GM23338 (cell line): ENCODE measurements around the gene SORCS3. TPM values are rescaled to one million over a fixed set of nuclear protein-coding genes. Genes with fewer than 3 reads are reported as not detected.

Experiments used
- ATAC-seq: fragments of 200-7000 bp; cut with Tn5 transposase; 3 replicates; pipeline ENCODE4 v1.9.1; 2020
- DNase-seq: peaks from one replicate; pipeline ENCODE4 v3.0.0-alpha.2; 2015; ENCODE audit warnings: low spot score
- H2AFZ ChIP-seq: fragments of 200-600 bp; sonication (generic); 2 replicates; pipeline ENCODE4 v1.8.0; 2016; ENCODE audit warnings: antibody characterized with exemption, mild to moderate bottlenecking, moderate library complexity
- H3F3A ChIP-seq: fragments of 200-600 bp; sonication (generic); replicated peaks from 2 replicates; pipeline ENCODE4 v1.8.0; 2017; ENCODE audit warnings: antibody characterized with exemption, mixed run types, low read depth
- H3K27ac ChIP-seq: fragments of 200-600 bp; sonication (generic); 2 replicates; pipeline ENCODE4 v1.6.1; 2016; ENCODE audit warnings: low read depth
- H3K27me3 ChIP-seq: fragments of 200-600 bp; sonication (generic); 2 replicates; pipeline ENCODE4 v1.8.0; 2016; ENCODE audit warnings: mild to moderate bottlenecking, mixed run types, moderate library complexity; ENCODE audit not compliant: insufficient read depth
- H3K36me3 ChIP-seq: fragments of 200-600 bp; sonication (generic); 2 replicates; pipeline ENCODE4 v1.8.0; 2016; ENCODE audit warnings: mild to moderate bottlenecking; ENCODE audit not compliant: insufficient read depth
- H3K4me1 ChIP-seq: fragments of 200-600 bp; sonication (generic); 2 replicates; pipeline ENCODE4 v1.8.0; 2016; ENCODE audit warnings: mild to moderate bottlenecking, moderate library complexity; ENCODE audit not compliant: insufficient read depth
- H3K4me2 ChIP-seq: fragments of 200-600 bp; sonication (generic); 2 replicates; pipeline ENCODE4 v1.7.1; 2017; ENCODE audit warnings: mixed run types
- H3K4me3 ChIP-seq: fragments of 200-600 bp; sonication (generic); 2 replicates; pipeline ENCODE4 v1.6.1; 2016; ENCODE audit warnings: mixed run types
- H3K79me2 ChIP-seq: fragments of 200-600 bp; sonication (generic); replicated peaks from 2 replicates; pipeline ENCODE4 v1.8.0; 2017; ENCODE audit warnings: mild to moderate bottlenecking; ENCODE audit not compliant: insufficient read depth
- H3K9me2 ChIP-seq: fragments of 200-600 bp; sonication (generic); 2 replicates; pipeline ENCODE4 v1.8.0; 2017; ENCODE audit not compliant: insufficient read depth
- H4K20me1 ChIP-seq: fragments of 200-600 bp; sonication (generic); replicated peaks from 2 replicates; pipeline ENCODE4 v1.8.0; 2017; ENCODE audit warnings: mild to moderate bottlenecking; ENCODE audit not compliant: insufficient read depth
- H3K27ac Mint-ChIP-seq: 2 replicates; pipeline ENCODE4 v1.8.0; 2020; ENCODE audit warnings: inconsistent platforms, mild to moderate bottlenecking, moderate library complexity, mixed read lengths
- H3K27me3 Mint-ChIP-seq: 3 replicates; pipeline ENCODE4 v1.8.0; 2022; ENCODE audit warnings: low read depth, mild to moderate bottlenecking, moderate library complexity, mixed read lengths, inconsistent platforms; ENCODE audit not compliant: insufficient read depth, poor library complexity
- H3K36me3 Mint-ChIP-seq: 3 replicates; pipeline ENCODE4 v1.8.0; 2021; ENCODE audit warnings: low read depth, mild to moderate bottlenecking, inconsistent platforms, moderate library complexity, mixed read lengths
- H3K4me1 Mint-ChIP-seq: 3 replicates; pipeline ENCODE4 v1.8.0; 2020; ENCODE audit warnings: mild to moderate bottlenecking, inconsistent platforms, mixed read lengths
- H3K4me3 Mint-ChIP-seq: 3 replicates; pipeline ENCODE4 v1.8.0; 2021; ENCODE audit warnings: moderate library complexity, mild to moderate bottlenecking, inconsistent platforms, mixed read lengths
- H3K9me3 Mint-ChIP-seq: 3 replicates; pipeline ENCODE4 v1.8.0; 2020; ENCODE audit warnings: moderate library complexity, mild to moderate bottlenecking, inconsistent platforms, mixed read lengths
- CREB1 ChIP-seq: fragments of 250-450 bp; sonication (Bioruptor Pico); IDR thresholded peaks from 2 replicates; pipeline ENCODE4 v1.5.0; 2020; ENCODE audit warnings: low read depth, mild to moderate bottlenecking, moderate library complexity
- EZH2 ChIP-seq: fragments of 200-600 bp; sonication (generic); IDR thresholded peaks from one replicate; pipeline ENCODE4 v1.8.0; 2017; ENCODE audit warnings: antibody characterized with exemption, mild to moderate bottlenecking, low read depth; ENCODE audit not compliant: unreplicated experiment
- EZH2phosphoT487 ChIP-seq: fragments of 200-600 bp; sonication (generic); IDR thresholded peaks from one replicate; pipeline ENCODE4 v1.8.1; 2018; ENCODE audit warnings: antibody characterized with exemption; ENCODE audit not compliant: unreplicated experiment
- JUNB ChIP-seq: IDR thresholded peaks from one replicate; pipeline ENCODE4 v1.6.1; 2016; ENCODE audit warnings: antibody characterized with exemption; ENCODE audit not compliant: unreplicated experiment
- NANOG ChIP-seq: IDR thresholded peaks from 2 replicates; pipeline ENCODE4 v1.6.1; 2016; ENCODE audit warnings: antibody characterized with exemption, borderline replicate concordance
- POLR2AphosphoS5 ChIP-seq: IDR thresholded peaks from 2 replicates; pipeline ENCODE4 v1.6.1; 2016; ENCODE audit warnings: antibody characterized with exemption, low read depth
- STAT1 ChIP-seq: IDR thresholded peaks from one replicate; pipeline ENCODE4 v1.6.1; 2016; ENCODE audit warnings: antibody characterized with exemption; ENCODE audit not compliant: unreplicated experiment
- ZNF114 ChIP-seq: fragments of 250-450 bp; sonication (Bioruptor Pico); IDR thresholded peaks from 2 replicates; pipeline ENCODE4 v1.5.0; 2020; ENCODE audit warnings: mild to moderate bottlenecking, moderate library complexity
- ZNF331 ChIP-seq: fragments of 250-450 bp; sonication (Bioruptor Pico); IDR thresholded peaks from 2 replicates; pipeline ENCODE4 v1.5.0; 2020; ENCODE audit warnings: low read depth, mild to moderate bottlenecking, moderate library complexity
- polyA plus RNA-seq: library from polyadenylated mRNA; unstranded; fragments of >200 nt; fragmentation: Nextera tagmentation; extraction: Ambion mirVana; gene quantifications from 2 replicates; pipeline ENCODE4 v1.2.1, GENCODE V29; 2016
- total RNA-seq: library from RNA; depleted of rRNA; stranded (reverse); fragments of >200 nt; shearing (Covaris generic); gene quantifications from 2 replicates; pipeline ENCODE4 v1.2.3, GENCODE V29; 2014
- TF ChIP-seq, protein P1 (sequence below): fragments of 250-450 bp; sonication (Bioruptor Pico); IDR thresholded peaks from 2 replicates; pipeline ENCODE4 v1.5.0; 2020; ENCODE audit warnings: mild to moderate bottlenecking, moderate library complexity
- TF ChIP-seq, protein P2 (sequence below): IDR thresholded peaks from one replicate; pipeline ENCODE4 v1.6.1; 2018; ENCODE audit warnings: antibody characterized with exemption; ENCODE audit not compliant: unreplicated experiment
- TF ChIP-seq, protein P3 (sequence below): IDR thresholded peaks from 2 replicates; pipeline ENCODE4 v1.6.1; 2016; ENCODE audit warnings: antibody characterized with exemption
- TF ChIP-seq, protein P4 (sequence below), 2 experiments: fragments of 200-600 bp in 1 of 2; sonication (generic) in 1 of 2; conservative IDR thresholded peaks; 2 replicates each; pipeline versions ENCODE4 v1.5.1 to v1.6.1; 2016 to 2017; ENCODE audit warnings: antibody characterized with exemption in 2 of 2, low read depth in 2 of 2, mild to moderate bottlenecking in 2 of 2, moderate library complexity in 1 of 2

The SORCS3 gene
- total and polyA plus RNA-seq, 2 experiments from 2014 or later = 0.37 to 1.4 TPM

DNA sequence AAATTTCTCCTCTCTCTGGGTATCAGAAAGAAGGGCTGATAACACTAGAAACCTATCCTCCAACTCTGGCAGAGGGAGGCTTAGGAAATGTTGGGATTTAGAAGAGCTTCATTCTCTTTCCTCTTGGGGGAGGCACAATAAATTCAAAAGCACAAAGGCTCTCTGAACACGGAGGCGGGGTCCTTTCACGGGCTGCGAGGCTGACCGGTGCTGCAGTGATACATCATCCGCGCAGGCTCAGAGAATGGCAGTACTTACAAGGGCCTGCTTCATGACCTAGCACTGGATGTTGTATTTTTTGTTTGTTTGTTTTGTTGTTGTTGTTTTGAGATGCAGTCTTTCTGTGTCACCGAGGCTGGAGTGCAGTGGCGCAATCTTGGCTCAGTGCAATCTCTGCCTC is 306.2 kb downstream of the SORCS3 start:
- Histone ChIP-seq H3K27ac (no peak overlapping the region), H3K27me3 (no peaks in the 10 kb centered on the region), H3K9me2 (no peaks in the 10 kb centered on the region), H3F3A (no peaks in the 10 kb centered on the region), H3K4me3 (no peak overlapping the region), H3K36me3 (no peaks in the 10 kb centered on the region), H3K4me2 (no peak overlapping the region), H3K4me1 (no peaks in the 10 kb centered on the region), H3K79me2 (no peaks in the 10 kb centered on the region), H2AFZ (no peak overlapping the region), H4K20me1 (no peaks in the 10 kb centered on the region)
- DNase-seq (no peak), ATAC-seq (no peak)
- Mint-ChIP-seq H3K27me3 (no peaks in the 10 kb centered on the region), H3K9me3 (no peaks in the 10 kb centered on the region), H3K36me3 (no peaks in the 10 kb centered on the region), H3K4me3 (no peak overlapping the region), H3K27ac (no peak overlapping the region), H3K4me1 (no peaks in the 10 kb centered on the region; the same call in 2 of the 3 replicates)
- no peak for TF ChIP-seq EZH2
- no peak for TF ChIP-seq EZH2phosphoT487
- TF ChIP-seq, protein P1, sequence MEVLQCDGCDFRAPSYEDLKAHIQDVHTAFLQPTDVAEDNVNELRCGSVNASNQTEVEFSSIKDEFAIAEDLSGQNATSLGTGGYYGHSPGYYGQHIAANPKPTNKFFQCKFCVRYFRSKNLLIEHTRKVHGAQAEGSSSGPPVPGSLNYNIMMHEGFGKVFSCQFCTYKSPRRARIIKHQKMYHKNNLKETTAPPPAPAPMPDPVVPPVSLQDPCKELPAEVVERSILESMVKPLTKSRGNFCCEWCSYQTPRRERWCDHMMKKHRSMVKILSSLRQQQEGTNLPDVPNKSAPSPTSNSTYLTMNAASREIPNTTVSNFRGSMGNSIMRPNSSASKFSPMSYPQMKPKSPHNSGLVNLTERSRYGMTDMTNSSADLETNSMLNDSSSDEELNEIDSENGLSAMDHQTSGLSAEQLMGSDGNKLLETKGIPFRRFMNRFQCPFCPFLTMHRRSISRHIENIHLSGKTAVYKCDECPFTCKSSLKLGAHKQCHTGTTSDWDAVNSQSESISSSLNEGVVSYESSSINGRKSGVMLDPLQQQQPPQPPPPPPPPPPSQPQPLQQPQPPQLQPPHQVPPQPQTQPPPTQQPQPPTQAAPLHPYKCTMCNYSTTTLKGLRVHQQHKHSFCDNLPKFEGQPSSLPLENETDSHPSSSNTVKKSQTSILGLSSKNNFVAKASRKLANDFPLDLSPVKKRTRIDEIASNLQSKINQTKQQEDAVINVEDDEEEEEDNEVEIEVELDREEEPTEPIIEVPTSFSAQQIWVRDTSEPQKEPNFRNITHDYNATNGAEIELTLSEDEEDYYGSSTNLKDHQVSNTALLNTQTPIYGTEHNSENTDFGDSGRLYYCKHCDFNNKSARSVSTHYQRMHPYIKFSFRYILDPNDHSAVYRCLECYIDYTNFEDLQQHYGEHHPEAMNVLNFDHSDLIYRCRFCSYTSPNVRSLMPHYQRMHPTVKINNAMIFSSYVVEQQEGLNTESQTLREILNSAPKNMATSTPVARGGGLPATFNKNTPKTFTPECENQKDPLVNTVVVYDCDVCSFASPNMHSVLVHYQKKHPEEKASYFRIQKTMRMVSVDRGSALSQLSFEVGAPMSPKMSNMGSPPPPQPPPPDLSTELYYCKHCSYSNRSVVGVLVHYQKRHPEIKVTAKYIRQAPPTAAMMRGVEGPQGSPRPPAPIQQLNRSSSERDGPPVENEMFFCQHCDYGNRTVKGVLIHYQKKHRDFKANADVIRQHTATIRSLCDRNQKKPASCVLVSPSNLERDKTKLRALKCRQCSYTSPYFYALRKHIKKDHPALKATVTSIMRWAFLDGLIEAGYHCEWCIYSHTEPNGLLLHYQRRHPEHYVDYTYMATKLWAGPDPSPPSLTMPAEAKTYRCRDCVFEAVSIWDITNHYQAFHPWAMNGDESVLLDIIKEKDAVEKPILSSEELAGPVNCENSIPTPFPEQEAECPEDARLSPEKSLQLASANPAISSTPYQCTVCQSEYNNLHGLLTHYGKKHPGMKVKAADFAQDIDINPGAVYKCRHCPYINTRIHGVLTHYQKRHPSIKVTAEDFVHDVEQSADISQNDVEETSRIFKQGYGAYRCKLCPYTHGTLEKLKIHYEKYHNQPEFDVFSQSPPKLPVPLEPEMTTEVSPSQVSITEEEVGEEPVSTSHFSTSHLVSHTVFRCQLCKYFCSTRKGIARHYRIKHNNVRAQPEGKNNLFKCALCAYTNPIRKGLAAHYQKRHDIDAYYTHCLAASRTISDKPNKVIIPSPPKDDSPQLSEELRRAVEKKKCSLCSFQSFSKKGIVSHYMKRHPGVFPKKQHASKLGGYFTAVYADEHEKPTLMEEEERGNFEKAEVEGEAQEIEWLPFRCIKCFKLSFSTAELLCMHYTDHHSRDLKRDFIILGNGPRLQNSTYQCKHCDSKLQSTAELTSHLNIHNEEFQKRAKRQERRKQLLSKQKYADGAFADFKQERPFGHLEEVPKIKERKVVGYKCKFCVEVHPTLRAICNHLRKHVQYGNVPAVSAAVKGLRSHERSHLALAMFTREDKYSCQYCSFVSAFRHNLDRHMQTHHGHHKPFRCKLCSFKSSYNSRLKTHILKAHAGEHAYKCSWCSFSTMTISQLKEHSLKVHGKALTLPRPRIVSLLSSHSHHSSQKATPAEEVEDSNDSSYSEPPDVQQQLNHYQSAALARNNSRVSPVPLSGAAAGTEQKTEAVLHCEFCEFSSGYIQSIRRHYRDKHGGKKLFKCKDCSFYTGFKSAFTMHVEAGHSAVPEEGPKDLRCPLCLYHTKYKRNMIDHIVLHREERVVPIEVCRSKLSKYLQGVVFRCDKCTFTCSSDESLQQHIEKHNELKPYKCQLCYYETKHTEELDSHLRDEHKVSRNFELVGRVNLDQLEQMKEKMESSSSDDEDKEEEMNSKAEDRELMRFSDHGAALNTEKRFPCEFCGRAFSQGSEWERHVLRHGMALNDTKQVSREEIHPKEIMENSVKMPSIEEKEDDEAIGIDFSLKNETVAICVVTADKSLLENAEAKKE = no peak
- TF ChIP-seq CREB1 = no peak
- TF ChIP-seq, protein P2, sequence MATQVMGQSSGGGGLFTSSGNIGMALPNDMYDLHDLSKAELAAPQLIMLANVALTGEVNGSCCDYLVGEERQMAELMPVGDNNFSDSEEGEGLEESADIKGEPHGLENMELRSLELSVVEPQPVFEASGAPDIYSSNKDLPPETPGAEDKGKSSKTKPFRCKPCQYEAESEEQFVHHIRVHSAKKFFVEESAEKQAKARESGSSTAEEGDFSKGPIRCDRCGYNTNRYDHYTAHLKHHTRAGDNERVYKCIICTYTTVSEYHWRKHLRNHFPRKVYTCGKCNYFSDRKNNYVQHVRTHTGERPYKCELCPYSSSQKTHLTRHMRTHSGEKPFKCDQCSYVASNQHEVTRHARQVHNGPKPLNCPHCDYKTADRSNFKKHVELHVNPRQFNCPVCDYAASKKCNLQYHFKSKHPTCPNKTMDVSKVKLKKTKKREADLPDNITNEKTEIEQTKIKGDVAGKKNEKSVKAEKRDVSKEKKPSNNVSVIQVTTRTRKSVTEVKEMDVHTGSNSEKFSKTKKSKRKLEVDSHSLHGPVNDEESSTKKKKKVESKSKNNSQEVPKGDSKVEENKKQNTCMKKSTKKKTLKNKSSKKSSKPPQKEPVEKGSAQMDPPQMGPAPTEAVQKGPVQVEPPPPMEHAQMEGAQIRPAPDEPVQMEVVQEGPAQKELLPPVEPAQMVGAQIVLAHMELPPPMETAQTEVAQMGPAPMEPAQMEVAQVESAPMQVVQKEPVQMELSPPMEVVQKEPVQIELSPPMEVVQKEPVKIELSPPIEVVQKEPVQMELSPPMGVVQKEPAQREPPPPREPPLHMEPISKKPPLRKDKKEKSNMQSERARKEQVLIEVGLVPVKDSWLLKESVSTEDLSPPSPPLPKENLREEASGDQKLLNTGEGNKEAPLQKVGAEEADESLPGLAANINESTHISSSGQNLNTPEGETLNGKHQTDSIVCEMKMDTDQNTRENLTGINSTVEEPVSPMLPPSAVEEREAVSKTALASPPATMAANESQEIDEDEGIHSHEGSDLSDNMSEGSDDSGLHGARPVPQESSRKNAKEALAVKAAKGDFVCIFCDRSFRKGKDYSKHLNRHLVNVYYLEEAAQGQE = no peak
- TF ChIP-seq POLR2AphosphoS5 = no peak
- TF ChIP-seq NANOG = no peak
- TF ChIP-seq, protein P3, sequence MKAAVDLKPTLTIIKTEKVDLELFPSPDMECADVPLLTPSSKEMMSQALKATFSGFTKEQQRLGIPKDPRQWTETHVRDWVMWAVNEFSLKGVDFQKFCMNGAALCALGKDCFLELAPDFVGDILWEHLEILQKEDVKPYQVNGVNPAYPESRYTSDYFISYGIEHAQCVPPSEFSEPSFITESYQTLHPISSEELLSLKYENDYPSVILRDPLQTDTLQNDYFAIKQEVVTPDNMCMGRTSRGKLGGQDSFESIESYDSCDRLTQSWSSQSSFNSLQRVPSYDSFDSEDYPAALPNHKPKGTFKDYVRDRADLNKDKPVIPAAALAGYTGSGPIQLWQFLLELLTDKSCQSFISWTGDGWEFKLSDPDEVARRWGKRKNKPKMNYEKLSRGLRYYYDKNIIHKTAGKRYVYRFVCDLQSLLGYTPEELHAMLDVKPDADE = no peak
- no peak for TF ChIP-seq ZNF331 (CRISPR knock-in tag)
- TF ChIP-seq, protein P4, sequence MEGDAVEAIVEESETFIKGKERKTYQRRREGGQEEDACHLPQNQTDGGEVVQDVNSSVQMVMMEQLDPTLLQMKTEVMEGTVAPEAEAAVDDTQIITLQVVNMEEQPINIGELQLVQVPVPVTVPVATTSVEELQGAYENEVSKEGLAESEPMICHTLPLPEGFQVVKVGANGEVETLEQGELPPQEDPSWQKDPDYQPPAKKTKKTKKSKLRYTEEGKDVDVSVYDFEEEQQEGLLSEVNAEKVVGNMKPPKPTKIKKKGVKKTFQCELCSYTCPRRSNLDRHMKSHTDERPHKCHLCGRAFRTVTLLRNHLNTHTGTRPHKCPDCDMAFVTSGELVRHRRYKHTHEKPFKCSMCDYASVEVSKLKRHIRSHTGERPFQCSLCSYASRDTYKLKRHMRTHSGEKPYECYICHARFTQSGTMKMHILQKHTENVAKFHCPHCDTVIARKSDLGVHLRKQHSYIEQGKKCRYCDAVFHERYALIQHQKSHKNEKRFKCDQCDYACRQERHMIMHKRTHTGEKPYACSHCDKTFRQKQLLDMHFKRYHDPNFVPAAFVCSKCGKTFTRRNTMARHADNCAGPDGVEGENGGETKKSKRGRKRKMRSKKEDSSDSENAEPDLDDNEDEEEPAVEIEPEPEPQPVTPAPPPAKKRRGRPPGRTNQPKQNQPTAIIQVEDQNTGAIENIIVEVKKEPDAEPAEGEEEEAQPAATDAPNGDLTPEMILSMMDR (conservative IDR thresholded peaks at IDR 0.05; ENCODE audit: low read depth in 2 of 2) = no peak
- no peak for TF ChIP-seq STAT1
- TF ChIP-seq ZNF114 (CRISPR knock-in tag) = no peak
- TF ChIP-seq JUNB = no peak
